OCI-LY1 (cell line): ENCODE measurements around the gene CHST15.

Experiments
- CTCF ChIP-seq: fragments of 200-600 bp; sonication (generic), shearing (Covaris generic); IDR thresholded peaks from 2 replicates; pipeline ENCODE4 v1.5.1; 2017; ENCODE audit warnings: mild to moderate bottlenecking, antibody characterized with exemption, low read length, moderate library complexity, mixed read lengths
- EZH2 ChIP-seq: fragments of 200-600 bp; sonication (generic), shearing (Covaris generic); IDR thresholded peaks from 2 replicates; pipeline ENCODE4 v1.8.0; 2017; ENCODE audit warnings: borderline replicate concordance, mixed run types, mild to moderate bottlenecking, antibody characterized with exemption, low read length, moderate library complexity, mixed read lengths

GRCh38 chr10:124033887-124034218, 59.5 kb downstream of the CHST15 start:
- TF ChIP-seq CTCF (no peak), EZH2 (no peak)
